OCI-LY3 (cell line): ENCODE measurements around the gene ACE.

Experiments used
- H2AFZ ChIP-seq: fragments of 200-600, 300-600 bp; shearing (Covaris generic); 2 replicates; pipeline ENCODE4 v1.6.0; 2014; ENCODE audit warnings: antibody characterized with exemption, low read depth, low read length
- H3K27ac ChIP-seq: fragments of 200-600, 300-600 bp; sonication (generic); 2 replicates; pipeline ENCODE4 v1.5.1; 2014; ENCODE audit warnings: mild to moderate bottlenecking, low read length, moderate library complexity, mixed read lengths
- H3K27me3 ChIP-seq: fragments of 200-600, 300-600 bp; sonication (generic); 2 replicates; pipeline ENCODE4 v1.6.1; 2014; ENCODE audit warnings: low read depth, low read length, mixed read lengths
- H3K36me3 ChIP-seq: fragments of 200-600, 300-600 bp; sonication (generic); replicated peaks from 2 replicates; pipeline ENCODE3; 2014; ENCODE audit warnings: low read depth, low read length, mixed read lengths
- H3K4me1 ChIP-seq: fragments of 300-600, 200-600 bp; sonication (generic); 2 replicates; pipeline ENCODE4 v1.6.1; 2014; ENCODE audit warnings: low read length, mixed read lengths
- H3K4me2 ChIP-seq: fragments of 200-600, 300-600 bp; sonication (generic); 2 replicates; pipeline ENCODE4 v1.6.1; 2014; ENCODE audit warnings: low read length, mixed read lengths
- H3K4me3 ChIP-seq: fragments of 300-600, 200-600 bp; sonication (generic); 2 replicates; pipeline ENCODE4 v1.5.1; 2014; ENCODE audit warnings: antibody characterized with exemption, mild to moderate bottlenecking, low read length, moderate library complexity
- H3K79me2 ChIP-seq: fragments of 300-600, 200-600 bp; shearing (Covaris generic); 2 replicates; pipeline ENCODE4 v1.6.1; 2014; ENCODE audit warnings: mild to moderate bottlenecking, low read length, mixed read lengths
- H3K9ac ChIP-seq: fragments of 300-600, 200-600 bp; shearing (Covaris generic); 2 replicates; pipeline ENCODE4 v1.6.0; 2014; ENCODE audit warnings: mild to moderate bottlenecking, low read length, moderate library complexity
- H3K9me3 ChIP-seq: fragments of 200-600, 300-600 bp; shearing (Covaris generic); 2 replicates; pipeline ENCODE4 v1.6.1; 2014; ENCODE audit warnings: low read length, mixed read lengths; ENCODE audit not compliant: insufficient read depth
- H4K20me1 ChIP-seq: fragments of 200-600, 300-600 bp; sonication (generic); 2 replicates; pipeline ENCODE4 v1.6.1; 2016; ENCODE audit warnings: low read length, mixed read lengths; ENCODE audit not compliant: insufficient read depth
- EZH2phosphoT487 ChIP-seq: fragments of 200-600 bp; shearing (Covaris generic); IDR thresholded peaks from 2 replicates; pipeline ENCODE4 v1.6.1; 2018; ENCODE audit warnings: antibody characterized with exemption, mixed run types, low read depth
- TF ChIP-seq, protein P1 (sequence below): fragments of 200-600, 300-600 bp; sonication (generic); IDR thresholded peaks from 2 replicates; pipeline ENCODE4 v1.5.1; 2014; ENCODE audit warnings: antibody characterized with exemption, low read length, low read depth

The ACE gene

DNA sequence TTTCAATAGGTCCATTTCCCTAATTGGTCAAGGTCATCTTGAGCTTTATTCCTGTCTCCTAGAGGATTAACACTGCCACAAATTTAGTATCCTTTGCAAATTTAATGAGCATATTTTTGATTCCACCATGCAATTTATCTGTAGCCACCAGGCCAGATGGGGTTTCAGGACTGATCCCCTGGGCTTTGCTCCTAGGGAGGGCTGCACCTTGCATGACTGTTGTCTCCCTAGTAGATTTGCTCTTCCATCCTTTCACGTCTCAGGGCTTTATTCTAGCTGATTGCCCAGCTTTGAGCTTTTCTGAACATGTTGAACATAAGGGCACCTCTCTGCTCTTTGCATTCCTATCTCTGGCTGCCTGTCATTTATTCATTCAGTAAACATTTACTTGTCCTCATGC lies 38.6 kb downstream of the ACE start:
- H3K4me2 ChIP-seq: no peak overlapping the region
- H3K4me3 ChIP-seq: no peak overlapping the region
- H4K20me1 ChIP-seq: no peaks in the 10 kb centered on the region
- H3K36me3 ChIP-seq: no peaks in the 10 kb centered on the region
- no peak overlapping the region for H3K9ac ChIP-seq
- H3K4me1 ChIP-seq: no peaks in the 10 kb centered on the region
- H3K79me2 ChIP-seq: no peaks in the 10 kb centered on the region
- H3K27me3 ChIP-seq: peaks cover 21% of the 10 kb centered on the region
- TF ChIP-seq, protein P1, sequence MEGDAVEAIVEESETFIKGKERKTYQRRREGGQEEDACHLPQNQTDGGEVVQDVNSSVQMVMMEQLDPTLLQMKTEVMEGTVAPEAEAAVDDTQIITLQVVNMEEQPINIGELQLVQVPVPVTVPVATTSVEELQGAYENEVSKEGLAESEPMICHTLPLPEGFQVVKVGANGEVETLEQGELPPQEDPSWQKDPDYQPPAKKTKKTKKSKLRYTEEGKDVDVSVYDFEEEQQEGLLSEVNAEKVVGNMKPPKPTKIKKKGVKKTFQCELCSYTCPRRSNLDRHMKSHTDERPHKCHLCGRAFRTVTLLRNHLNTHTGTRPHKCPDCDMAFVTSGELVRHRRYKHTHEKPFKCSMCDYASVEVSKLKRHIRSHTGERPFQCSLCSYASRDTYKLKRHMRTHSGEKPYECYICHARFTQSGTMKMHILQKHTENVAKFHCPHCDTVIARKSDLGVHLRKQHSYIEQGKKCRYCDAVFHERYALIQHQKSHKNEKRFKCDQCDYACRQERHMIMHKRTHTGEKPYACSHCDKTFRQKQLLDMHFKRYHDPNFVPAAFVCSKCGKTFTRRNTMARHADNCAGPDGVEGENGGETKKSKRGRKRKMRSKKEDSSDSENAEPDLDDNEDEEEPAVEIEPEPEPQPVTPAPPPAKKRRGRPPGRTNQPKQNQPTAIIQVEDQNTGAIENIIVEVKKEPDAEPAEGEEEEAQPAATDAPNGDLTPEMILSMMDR: no peak
- TF ChIP-seq EZH2phosphoT487: no peak
- H2AFZ ChIP-seq: no peak overlapping the region
- H3K27ac ChIP-seq: no peak overlapping the region
- H3K9me3 ChIP-seq: no peaks in the 10 kb centered on the region

DNA sequence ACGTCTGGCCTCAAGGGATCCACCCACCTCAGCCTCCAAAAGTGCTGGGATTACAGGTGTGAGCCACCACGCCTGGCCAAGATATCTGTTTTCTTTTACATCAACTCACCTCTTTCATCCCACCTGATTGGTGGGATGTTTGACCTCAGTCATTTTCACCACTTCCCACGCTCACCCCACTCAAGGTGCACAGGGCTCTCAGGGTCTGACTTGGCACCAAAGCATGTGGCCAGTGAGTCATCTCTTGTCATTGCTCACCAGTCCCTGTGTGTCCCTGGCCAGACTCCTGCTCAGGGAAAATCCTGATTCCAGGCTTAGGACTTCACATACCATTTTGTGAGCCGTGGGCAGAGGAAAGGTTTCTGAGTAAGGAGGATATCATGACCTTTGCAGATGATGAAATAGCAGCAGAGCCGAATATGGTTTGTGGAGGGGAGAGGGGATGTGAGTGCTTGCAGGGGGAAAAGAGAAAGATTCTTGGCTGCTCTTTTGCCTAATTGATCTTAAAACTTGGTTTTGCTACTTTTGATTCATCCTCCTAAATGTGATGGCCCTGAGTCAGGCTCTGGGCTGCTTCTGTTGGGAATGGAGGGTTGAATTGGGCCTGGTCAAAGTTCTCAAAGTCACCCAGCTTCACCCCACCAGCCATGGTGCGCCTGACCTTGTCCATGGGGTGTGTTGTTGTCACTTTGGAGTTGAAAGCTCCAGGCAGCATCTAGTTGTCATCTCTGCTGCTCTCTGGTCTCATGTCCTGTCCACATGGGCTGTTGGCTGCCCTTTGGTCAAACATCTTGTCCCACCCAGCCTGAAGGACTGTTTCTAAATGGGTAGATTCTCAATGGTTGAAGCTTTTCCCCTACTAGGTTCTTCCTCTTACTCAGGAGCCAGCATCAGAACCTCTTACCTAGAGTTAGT lies 40.3 kb downstream of the ACE start:
- no peaks in the 10 kb centered on the region for H3K79me2 ChIP-seq
- no peaks in the 10 kb centered on the region for H3K9me3 ChIP-seq
- no peaks in the 10 kb centered on the region for H4K20me1 ChIP-seq
- H3K27me3 ChIP-seq: peaks cover 21% of the 10 kb centered on the region
- H3K9ac ChIP-seq: no peak overlapping the region
- H3K4me3 ChIP-seq: no peak overlapping the region
- TF ChIP-seq EZH2phosphoT487: no peak
- TF ChIP-seq, protein P1: no peak
- no peaks in the 10 kb centered on the region for H3K4me1 ChIP-seq
- H2AFZ ChIP-seq: no peak overlapping the region
- no peak overlapping the region for H3K27ac ChIP-seq
- no peaks in the 10 kb centered on the region for H3K36me3 ChIP-seq
- no peak overlapping the region for H3K4me2 ChIP-seq

DNA sequence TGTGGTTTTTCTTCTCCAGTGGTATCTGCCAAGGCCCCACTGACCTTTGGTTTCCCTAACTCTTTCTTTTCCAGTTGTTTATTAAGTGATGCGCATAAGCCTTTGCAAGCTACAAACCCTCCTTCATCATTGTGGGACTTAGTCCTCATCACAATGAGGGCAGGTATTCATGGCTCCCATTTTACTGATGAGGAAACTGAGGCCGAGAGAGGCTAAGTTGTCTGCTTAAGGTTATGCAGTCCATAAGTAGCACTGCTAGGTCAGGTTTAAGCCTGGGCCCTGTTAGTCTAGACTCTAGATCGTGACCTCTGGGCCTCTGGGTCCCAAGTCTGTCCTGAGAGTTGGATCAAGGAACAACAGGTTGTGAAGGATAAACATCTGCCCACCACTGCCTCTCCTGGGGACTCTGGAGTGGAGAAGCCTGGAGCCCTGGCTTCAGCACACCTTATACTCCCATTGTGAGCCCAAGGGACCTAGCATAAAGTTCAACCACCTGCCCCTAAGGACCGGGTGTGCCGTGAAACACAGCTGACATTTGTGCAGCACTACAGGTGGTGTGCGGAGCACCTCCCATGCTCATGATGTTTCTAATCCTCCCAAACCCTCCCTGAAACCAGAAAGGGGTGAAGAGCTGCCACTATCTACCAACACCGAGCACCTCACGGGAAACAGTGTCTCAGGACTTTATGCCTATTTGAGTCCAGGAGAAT lies 41.1 kb downstream of the ACE start:
- no peaks in the 10 kb centered on the region for H3K36me3 ChIP-seq
- H3K79me2 ChIP-seq: no peaks in the 10 kb centered on the region
- no peak overlapping the region for H3K4me2 ChIP-seq
- H3K9me3 ChIP-seq: no peaks in the 10 kb centered on the region
- no peaks in the 10 kb centered on the region for H4K20me1 ChIP-seq
- H3K4me3 ChIP-seq: no peak overlapping the region
- H3K27ac ChIP-seq: no peak overlapping the region
- H3K4me1 ChIP-seq: no peaks in the 10 kb centered on the region
- peaks cover 21% of the 10 kb centered on the region for H3K27me3 ChIP-seq
- TF ChIP-seq, protein P1: no peak
- no peak for TF ChIP-seq EZH2phosphoT487
- H2AFZ ChIP-seq: no peak overlapping the region
- H3K9ac ChIP-seq: no peak overlapping the region

DNA sequence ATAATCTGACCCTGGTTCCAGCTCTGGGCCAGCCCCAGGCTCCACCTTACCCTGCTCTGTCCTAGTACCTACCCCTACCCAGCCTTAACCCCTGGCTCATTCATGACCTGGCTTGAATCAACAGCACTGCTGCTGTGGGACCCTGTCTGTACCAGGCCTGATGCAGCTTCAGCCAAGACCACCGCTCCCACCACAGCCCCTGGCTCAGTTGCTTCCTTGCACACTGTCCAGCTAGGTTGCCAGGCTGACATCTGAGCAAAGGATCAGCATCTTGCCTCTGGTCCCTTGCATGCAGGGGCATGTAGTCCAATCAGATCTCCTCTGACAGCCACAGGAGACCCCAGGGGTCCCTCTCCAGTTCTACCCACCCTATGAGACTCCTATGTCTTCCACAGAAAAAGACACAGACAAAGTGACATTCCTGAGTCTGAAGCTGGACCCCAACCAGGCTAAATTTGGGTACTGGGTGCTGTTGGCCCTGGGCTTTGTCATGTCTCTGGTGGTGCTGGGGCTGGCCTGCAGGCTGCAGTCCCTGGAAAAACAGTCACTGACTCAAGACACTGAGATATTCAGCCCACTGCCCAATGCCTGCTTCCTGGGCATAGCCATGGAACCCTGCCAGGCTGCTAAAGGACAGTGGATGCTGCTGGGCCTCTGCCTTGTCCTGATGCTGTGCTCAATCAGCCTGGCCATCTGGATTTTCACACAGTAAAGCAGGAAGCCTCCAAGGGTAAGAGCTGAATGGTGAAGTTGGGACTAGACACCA lies 42.4 kb downstream of the ACE start:
- H2AFZ ChIP-seq: no peak overlapping the region
- no peaks in the 10 kb centered on the region for H3K4me1 ChIP-seq
- no peak overlapping the region for H3K4me3 ChIP-seq
- H3K27ac ChIP-seq: no peak overlapping the region
- no peaks in the 10 kb centered on the region for H3K36me3 ChIP-seq
- H4K20me1 ChIP-seq: no peaks in the 10 kb centered on the region
- no peaks in the 10 kb centered on the region for H3K9me3 ChIP-seq
- no peak overlapping the region for H3K9ac ChIP-seq
- H3K27me3 ChIP-seq: peaks cover 21% of the 10 kb centered on the region
- no peak for TF ChIP-seq EZH2phosphoT487
- TF ChIP-seq, protein P1: no peak
- no peak overlapping the region for H3K4me2 ChIP-seq
- no peaks in the 10 kb centered on the region for H3K79me2 ChIP-seq
